ENCODE measurements around the gene CAMTA1.
A peak's percentile ranks its signal among the peaks of the same experiment; 100 is the strongest.

The CAMTA1 gene

DNA sequence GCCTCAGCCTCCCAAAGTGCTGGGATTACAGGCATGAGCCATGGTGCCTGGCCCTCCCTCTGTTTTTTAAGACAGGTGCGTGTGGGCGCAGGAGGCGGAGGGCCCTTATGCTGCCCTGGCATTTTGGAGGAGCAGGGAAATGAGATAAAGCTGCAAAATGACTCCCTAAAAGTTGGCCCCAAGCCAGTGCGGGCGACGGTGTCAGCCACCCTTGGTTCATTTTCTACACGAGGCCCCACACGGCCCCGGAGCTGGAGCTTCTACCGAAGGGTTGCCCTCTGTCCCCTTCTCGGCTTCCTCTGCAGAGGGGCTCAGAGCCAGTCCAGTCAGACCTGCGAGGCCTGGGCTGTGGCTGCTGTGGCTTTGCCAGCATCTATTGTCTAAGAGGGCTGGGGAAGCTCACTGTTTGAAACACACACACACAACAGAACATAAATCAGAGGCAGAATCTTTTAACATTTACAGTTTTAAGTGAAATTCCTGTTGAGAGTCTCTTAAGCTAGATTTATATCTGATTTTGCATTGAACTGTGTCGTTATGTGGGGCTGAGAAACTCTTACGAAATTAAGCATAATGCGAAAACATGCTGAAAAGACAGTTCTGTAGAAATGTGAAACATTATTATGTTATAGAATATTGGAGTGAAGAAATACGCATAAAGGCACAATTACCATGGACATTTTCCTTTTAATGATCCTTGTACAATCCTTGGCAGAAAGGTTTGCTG lies 255.9 kb downstream of the CAMTA1 start:
- no peak for DNase-seq (ENCODE audit: low read depth)

DNA sequence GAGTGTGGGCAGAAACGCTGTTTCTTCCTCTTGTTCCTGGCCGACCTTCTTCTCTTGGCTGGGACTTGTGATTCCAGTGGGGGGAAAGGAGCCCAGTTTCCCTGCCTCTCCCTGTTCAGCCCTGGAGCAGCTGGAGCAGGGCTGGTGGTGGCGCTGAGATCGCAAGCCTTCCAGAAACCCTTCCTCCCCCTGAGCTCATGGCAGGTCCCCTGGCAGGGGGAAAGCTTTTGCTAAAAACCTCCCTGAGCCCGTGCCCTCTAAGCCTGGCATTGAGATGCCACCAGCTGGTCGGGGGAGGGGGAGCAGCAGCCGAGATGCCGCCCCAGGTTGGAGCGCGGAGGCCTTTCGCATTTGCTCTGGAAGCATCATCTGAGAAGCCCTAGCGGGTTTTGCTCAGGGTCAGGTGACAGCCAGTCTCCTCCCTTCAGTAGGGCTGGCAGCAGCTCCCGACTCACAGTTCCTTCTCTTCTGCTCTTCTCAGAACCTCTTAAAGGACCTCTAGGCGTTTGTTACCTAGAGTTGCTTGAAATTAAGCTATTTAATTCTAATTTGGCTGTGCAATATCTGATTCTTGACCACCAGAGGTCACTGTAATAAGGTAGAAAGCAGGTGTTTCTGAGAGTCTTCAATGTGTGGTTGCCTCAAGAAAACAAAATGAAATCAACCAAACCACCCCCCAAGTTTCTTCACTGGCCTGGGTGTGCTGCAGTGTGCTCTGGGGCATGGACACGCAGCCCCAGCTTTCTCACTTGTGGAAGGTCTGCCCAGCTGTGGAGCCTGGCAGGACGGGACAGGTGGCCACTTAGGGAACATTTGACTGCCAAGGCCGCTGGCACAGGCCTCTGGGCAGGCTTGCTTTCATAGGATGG lies 257.3 kb downstream of the CAMTA1 start:
- DNase-seq (ENCODE audit: low read depth): no peak

DNA sequence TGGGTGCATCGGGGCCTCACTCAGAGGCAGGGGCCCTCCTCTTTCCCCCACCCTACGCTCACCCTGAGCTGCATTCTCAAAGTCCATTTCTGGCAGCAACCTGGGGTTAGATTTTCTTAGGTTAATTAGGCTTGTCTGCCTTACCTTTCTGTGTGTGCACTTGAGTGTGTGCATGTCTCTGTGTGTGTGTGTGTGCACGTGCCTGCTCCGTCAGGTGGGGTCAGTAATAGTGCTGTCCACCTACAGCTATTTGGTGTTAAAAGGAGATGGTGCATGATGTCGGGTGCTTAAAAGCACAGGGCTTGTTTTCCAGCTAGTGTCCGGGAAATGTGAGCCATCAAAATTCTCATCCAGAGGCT lies 257.9 kb downstream of the CAMTA1 start:
- DNase-seq (ENCODE audit: low read depth): no peak

DNA sequence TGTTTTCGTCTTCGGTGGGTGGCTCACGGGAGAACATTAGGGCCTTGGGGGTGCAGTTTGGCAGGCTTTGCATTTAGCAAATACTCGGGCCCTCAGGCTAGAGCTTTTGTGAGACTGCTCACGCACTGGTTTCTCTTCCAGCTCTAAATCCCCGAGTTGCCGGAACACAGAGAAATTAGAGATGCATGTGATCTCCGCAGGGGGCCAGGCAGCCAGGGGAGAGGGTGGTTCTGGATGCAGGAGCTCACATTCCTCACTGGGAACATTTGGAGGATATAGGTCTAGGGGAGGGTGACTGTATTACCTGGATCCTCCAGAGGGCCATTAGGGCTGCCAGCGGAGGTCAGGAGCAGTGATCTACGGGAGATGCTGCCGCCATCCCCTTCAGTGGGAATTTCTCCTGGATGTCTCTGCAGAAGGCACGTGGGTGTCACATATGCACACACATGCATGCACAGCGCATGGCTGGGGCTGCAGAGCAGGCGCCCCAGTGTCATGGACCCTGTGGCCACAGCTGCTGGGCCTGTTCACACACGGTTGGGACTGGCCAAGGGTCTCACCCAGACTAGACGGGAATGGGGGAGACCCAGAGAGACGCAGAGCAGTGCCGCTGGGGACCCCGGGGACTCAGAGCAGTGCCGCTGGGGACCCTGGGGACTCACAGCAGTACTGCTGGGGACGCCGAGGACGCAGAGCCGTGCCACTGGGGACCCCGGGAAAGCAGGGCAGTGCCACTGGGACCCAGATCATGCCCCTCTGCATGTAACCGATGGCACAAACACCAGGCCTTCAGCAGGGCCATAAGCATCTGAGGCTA lies 258.7 kb downstream of the CAMTA1 start:
- no peak for DNase-seq (ENCODE audit: low read depth)

DNA sequence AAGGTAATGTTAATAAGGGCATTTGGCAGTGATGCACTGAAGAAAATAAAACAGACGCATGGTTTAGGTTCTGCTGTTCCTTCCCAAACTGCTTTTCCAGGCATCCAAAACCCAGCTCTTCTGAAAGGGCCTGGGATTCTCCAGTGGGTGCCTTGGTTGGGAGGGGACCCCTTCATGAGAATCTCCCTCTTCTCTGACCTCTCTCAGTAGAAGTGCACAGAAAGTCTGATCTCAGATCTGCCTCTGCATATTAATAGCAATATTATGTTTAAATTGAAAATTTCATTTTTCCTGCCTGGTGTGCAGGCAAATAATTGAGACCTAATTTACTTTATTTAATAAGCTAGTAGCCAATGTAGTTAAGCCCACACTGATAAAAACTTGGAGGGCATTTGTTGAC lies 260.6 kb downstream of the CAMTA1 start:
- no peak for DNase-seq (ENCODE audit: low read depth)

DNA sequence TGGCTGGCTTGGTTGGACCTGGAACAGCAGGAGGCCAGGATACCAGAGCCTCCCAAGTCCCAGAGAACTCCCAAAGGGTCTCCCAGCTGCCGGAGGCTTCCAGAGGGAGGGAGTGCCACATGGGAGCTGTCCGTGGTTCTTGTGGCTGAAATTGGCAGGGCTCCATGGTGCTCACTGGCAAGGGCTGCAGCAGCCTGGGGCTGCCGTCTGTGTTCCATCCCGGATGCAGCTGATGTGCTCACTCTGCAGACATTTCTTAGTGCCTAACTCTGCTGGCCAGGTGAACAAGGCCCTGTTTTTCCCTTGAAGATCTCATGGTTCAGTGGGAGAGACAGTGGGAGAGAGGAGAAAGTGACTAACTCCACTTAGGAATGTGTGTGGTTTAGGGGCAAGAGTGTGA lies 261.1 kb downstream of the CAMTA1 start:
- no peak for DNase-seq (ENCODE audit: low read depth)

DNA sequence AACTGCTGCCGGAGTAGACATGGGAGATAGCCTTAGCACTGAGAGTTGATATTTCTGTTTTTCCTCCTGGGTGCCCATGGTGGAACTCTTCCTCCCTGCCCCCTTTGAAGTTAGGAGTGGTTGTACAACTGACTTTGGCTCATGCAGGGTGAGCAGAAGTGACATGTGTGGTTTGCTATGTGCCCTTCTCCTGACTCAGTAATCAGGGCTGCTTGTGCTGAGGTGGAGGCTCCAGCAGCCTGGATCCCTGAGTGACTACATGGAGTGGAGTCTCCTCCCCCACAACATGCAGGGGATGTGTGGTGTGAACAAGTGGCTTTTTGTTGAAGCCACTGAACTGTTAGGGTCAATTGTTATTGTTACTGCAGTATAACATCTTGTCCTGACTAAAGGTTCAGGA lies 261.6 kb downstream of the CAMTA1 start:
- DNase-seq (ENCODE audit: low read depth): no peak

DNA sequence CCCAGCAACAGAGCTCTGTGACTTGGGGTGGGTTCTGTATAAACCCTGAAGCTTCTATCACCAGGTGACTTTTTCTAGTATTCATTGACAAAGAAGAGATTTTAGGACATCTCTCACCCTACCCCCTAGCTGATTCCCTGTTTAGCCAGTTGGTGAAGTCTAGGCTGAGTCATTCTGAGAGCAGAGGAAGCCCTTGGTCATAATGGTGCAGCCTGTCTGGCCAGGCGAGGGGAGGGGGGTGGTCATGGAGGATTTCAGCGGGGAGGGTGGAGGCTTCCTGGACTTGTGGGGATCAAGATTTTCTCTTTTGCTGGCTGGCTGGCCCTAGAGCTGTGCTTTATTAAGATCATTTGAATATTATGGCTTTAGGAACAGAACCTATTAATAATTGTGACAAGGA lies 262.6 kb downstream of the CAMTA1 start:
- DNase-seq (ENCODE audit: low read depth): no peak

DNA sequence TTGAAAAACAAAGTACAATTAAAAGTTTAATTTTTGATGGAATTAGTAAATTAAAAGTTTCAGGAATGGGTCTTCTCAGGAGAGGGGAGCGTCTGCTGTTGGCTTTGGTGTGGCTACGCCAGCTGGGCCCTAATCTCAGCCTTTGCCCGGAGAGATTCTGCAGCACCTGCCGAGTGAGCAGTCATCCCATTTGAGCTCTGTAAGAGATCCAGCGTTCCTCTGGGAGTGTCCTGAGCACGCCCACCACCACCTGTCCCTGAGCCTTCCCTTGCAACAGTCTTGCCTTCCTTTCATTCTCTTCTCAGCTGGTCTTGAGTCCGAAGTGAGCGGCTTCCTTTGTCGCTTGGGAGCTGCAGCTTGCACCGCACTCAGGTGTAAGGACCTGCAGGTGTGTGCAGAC lies 263.1 kb downstream of the CAMTA1 start:
- DNase-seq (ENCODE audit: low read depth): no peak

DNA sequence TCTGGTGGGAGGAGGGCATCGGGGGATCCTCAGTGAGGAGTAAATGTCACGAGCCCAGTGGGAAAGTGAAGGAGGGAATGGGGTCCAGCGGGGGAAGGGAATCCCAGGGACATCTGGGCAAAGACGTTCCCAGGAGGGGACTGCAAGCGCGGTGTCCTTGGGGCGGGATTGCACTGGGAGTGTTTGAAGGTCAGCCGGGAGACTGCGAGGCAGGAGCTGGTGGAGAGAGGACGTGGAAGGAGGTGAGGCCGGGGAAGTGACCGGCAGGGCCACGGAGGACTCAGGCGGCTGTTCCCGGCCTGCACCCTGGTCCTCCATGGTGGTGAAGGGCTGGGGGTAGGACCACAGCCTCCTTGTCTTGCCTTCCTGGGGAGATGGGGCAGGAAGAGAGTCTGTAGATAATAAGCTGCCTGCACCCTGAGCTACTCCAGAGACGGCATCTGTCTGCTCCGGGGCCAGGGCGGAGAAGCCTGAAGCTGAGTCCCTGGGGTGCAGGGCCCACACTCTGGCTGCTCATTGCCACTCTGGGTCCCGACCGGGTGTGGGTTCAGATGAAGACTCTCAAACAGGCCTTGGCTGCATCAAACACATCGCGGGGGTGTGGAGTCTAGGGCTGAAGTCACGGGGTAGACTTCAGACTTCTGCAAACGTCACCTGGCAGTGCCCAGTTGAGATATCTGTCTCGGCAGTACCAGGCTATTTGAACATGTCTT lies 264.8 kb downstream of the CAMTA1 start:
- DNase-seq (ENCODE audit: low read depth): no peak

DNA sequence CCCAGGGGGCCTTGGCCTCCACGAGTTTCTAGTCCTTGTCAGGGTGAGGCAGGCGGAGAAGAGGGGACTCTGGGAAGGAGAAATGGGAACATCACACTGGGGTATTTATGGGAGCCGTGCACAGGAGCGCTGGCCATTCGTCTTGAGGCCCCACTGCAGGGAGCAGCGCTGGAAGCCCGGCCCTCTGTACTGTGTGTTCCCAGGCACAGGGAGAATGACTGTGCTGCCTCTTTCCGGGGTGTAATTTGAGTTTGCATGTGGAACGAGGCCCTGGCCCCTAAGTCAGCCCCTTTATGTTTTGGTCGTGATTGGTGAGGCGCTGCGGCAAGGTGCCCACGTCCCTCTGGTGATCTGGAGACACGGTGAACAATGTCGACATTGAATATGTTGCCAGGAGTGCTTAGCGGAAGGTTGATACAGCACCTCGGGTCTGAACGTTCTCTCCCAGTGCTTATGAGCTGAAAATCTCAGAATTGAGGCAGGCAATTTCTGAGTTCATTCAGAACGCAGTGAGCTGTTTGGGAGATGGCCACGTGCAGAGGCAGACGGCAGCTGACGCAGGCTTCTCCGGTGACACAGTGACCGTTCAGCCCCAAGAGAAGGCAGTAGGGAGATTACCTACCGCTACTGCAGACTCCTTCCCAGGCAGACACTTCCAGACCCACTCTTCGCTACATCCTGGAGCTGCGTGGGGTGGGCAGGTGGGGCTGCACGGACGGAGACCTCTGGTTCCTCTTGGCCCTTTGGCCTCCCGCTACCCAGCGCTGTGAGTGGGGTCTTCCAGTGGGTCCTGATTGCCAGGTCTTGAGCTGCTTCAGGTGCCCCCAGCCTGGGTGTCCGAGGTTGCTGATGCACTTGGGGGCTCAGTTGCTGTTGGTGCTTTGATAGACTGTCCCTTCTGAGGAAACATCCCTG lies 265.8 kb downstream of the CAMTA1 start:
- DNase-seq (ENCODE audit: low read depth): no peak

DNA sequence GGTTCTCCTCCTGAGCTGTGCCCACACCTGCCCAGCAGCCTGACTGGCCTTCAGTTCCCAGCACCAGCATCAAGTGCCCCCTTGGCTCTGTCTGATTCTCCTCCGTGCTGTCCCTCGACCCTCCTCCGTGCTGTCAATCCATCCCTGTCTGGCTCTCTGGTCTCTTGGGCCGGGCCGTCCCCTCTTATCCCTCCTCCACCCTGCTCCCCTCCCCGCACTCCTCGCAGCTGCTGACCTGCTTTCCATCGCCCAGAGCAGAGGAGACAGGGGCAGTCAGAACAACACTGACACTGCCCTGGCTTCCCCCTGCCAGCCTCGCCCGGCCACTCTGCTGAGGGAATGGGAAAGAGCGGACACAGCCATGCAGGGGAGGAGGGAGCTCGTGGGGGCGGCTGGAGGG lies 267.4 kb downstream of the CAMTA1 start:
- DNase-seq (ENCODE audit: low read depth): no peak

DNA sequence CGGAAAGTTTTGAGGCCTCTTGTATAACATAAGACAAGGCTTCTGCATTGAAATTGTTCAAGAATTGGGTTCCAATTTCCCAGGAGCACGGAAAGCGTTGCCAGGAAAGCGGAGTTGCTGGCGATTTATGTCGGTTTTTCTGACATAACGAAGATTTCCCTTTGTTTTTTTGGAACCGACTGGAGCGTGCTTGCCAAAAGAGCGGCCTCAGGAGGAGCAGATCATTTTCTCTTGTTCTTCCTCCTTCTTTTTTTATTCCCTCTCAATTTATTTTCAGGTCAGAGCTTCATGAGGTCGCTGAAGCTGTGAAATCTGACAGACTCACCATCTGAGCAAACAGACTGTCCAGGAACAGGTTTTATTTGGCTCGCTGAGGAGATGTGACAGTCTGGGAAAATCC lies 275.5 kb downstream of the CAMTA1 start:
- DNase-seq (ENCODE audit: low read depth): no peak

DNA sequence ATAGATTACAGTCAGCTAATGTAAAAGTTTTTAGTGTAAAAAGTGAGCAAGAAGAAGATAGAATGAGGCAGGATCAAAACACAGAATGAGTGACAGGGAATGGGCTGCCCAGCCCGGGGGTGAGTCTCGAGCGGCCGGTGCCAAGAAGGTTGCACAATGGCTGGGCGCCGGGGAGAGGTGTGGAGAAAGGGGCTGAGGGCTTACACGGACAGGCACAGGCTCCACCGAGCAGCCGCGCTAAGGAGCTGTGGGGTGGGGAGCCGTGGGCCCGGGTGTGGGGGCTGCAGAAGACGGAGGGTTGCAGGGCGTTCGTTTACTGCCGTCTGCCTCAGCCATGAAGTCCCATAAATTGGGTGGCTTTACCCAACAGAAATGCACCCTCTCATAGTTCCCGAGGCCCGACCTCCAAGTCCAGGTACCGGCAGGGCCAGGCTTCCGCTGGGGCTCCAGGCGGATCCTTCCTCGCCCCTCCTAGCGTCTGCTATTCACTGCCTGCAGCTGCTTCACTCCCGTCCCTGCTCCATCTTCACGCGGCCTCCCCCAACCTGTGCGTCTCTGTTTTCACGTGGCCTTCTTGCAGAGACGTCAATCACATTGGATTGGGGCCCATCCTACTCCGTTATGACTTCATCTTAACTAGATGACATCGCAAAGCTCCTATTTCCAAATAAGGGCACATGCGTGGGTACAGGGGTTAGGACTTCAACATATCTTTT lies 277.2 kb downstream of the CAMTA1 start:
- no peak for DNase-seq (ENCODE audit: low read depth)

DNA sequence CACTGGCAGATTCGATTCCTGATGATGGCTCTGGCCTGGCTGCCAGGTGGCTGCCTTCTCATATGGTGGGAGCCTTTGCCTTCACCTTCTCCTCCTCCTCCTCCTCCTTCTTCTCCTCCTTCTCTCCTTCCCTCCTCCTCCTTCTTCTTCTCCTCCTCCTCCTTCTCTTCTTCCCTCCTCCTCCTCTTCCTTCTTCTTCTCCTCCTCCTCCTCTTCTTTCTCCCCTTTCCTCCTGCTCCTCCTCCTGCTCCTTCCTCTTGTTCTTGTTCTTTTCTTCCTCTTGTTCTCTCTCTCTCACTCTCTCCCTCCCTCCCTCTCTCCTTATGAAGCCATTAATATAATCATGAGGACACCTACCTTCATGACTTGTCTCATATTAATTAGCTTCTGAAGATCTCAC lies 278.7 kb downstream of the CAMTA1 start:
- DNase-seq (ENCODE audit: low read depth): no peak

DNA sequence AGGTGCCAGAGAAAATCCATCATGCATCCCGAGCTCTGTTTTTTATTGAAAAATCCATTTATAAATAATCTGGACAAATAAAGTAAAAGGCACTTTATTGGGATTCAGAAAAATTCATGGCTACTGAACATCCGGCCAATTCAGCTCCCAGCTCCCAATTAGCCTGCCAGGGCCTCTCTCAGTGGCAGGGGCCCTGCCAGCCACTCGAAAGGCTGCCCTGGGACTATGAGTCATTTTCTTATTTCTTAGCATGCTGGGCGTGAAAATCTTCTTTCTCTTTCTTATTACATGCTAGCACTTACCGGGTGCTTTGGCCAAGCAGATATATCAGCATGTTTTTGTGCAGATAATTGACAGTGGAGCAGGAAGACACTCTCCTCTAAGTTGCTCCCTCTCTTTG lies 283.3 kb downstream of the CAMTA1 start:
- DNase-seq (ENCODE audit: low read depth): no peak

DNA sequence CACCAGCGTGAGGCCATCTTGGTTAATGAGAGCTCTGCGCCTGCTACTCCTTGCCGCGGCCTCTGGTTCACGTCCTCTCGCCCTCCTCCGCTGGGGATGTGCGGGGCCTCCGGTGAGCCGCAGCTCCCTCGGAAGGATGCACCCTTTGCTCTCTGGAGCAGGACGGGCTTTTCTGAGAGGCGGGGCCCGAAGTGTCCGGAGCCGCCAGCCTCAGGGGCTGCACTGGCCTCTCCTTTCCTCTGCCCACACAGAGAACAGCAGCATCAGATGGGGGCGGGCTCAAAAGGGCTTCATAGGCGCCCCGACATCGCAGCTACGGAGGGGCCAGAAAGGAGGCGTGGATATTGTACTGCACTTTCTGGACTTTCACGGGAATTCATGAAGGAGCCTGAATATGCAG lies 284.7 kb downstream of the CAMTA1 start:
- DNase-seq (ENCODE audit: low read depth): no peak

DNA sequence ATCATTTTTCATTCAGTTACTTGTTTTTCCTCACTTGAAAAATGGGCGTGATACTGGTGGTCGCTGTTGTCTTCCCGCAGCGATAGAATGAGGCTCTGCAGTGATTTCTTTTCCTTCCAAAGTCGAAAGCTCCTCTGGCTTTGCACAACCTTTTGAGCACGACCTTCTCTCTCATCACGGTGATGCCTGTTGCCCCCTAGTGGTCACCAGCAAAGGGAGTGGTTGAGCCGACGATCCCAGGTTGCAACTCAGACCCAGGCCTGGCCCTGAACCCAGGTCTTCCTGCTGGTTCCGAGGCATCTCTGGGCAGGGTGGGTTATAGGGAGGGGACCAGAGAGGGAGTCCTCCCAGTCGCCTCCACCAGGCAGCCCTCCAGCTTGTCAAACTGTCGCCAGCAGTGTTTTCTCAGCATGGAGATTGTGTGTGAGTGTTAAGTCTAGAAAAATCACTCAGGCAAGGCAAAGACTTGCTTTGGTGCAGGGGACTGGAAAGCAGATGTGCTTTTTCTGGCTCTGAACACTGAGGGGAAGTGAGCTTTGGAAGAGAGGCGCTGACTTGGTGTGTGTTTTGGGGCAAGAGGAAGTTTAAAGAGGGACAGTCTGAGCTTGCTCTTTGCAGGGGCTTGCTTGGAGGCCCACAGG lies 285.3 kb downstream of the CAMTA1 start:
- DNase-seq (ENCODE audit: low read depth): peak; percentile 8

DNA sequence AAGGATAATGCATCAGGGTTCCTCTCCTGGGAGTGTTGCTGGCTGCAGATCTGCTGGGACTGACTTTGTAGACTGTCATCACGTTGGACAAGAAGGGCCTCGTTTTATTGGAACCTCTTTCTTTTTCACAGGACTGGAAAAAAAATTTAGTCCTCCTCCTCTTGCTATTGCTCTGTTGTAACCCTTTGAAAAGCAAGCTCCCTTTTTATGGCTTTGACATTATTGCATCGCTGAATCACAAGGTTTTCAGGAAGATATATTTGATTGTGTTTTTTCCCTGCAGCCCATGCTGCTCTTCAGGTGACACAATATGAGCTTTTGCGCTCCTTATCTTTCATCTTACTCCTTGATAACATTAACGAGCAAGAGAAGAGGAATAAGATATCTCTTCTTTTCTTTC lies 290.9 kb downstream of the CAMTA1 start:
- DNase-seq (ENCODE audit: low read depth): no peak

DNA sequence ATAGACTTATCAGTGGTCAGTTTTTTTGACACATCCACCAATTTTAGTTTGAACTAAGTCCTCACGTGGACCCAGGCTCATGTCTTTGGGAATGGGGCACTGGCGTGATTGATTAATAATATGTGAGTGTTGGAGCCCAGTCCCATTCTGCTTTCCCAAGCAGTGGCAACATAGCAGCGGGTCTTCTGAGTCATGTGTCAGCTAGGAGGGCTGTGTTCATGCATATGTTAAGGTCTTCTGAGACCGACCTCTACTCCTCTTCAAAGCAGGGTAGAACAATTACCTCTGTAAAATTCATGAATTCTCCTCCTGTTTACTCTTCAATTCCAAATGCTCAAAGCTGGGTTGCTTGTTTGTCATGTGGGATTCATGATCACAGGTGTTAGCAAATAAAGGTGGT lies 291.3 kb downstream of the CAMTA1 start:
- DNase-seq (ENCODE audit: low read depth): no peak
